ENCODE measurements around the gene LSAMP.
A peak's percentile ranks its signal among the peaks of the same experiment; 100 is the strongest.

LSAMP gene

GRCh38 chr3:116350119-116350733 lies 95.1 kb downstream of the LSAMP start:
- no peak for DNase-seq

- DNase-seq: no peak
These were observed 97.1 kb downstream of the LSAMP start for GRCh38 chr3:116348216-116348615.

GRCh38 chr3:116342499-116342898 lies 102.8 kb downstream of the LSAMP start:
- no peak for DNase-seq

GRCh38 chr3:116341899-116342298 lies 103.4 kb downstream of the LSAMP start:
- DNase-seq: no peak

GRCh38 chr3:116341381-116341780 lies 103.9 kb downstream of the LSAMP start:
- no peak for DNase-seq

- peak; percentile 34 for DNase-seq
These were observed 104.5 kb downstream of the LSAMP start for GRCh38 chr3:116340680-116341216.

- DNase-seq: no peak
These were observed 105.8 kb downstream of the LSAMP start for GRCh38 chr3:116339441-116340028.

GRCh38 chr3:116338713-116339112 lies 106.6 kb downstream of the LSAMP start:
- peak; percentile 52 for DNase-seq

GRCh38 chr3:116337229-116337628 lies 108.1 kb downstream of the LSAMP start:
- DNase-seq: no peak

GRCh38 chr3:116331380-116331779 lies 113.9 kb downstream of the LSAMP start:
- no peak for DNase-seq

- DNase-seq: peak; percentile 55
These were observed 122.4 kb downstream of the LSAMP start for GRCh38 chr3:116322750-116323375.

GRCh38 chr3:116318370-116318769 lies 126.9 kb downstream of the LSAMP start:
- no peak for DNase-seq

- DNase-seq: no peak
These were observed 128.5 kb downstream of the LSAMP start for GRCh38 chr3:116316771-116317170.

- DNase-seq: no peak
These were observed 130.8 kb downstream of the LSAMP start for GRCh38 chr3:116314476-116314875.

GRCh38 chr3:116306720-116307119 lies 138.6 kb downstream of the LSAMP start:
- no peak for DNase-seq

- DNase-seq: no peak
These were observed 139.1 kb downstream of the LSAMP start for GRCh38 chr3:116306149-116306548.

- DNase-seq: no peak
These were observed 143.1 kb downstream of the LSAMP start for GRCh38 chr3:116302087-116302747.

GRCh38 chr3:116301422-116301821 lies 143.9 kb downstream of the LSAMP start:
- no peak for DNase-seq

- DNase-seq: no peak
These were observed 145.1 kb downstream of the LSAMP start for GRCh38 chr3:116300226-116300625.

- DNase-seq: peak; percentile 88
These were observed 145.6 kb downstream of the LSAMP start for GRCh38 chr3:116299646-116300081.

GRCh38 chr3:116298151-116298550 lies 147.1 kb downstream of the LSAMP start:
- DNase-seq: no peak

- DNase-seq: peak; percentile 69
These were observed 154.1 kb downstream of the LSAMP start for GRCh38 chr3:116291141-116291540.

- no peak for DNase-seq
These were observed 156.8 kb downstream of the LSAMP start for GRCh38 chr3:116288485-116288884.

Data from NCI-H2171 treated with DMSO at 0.1 percent for 48 hours (cell line).